Body of pancreas (tissue), 4 donors: ENCODE data around the gene LRRC59. TPM values are rescaled to one million over a fixed set of nuclear protein-coding genes. Genes with fewer than 3 reads are reported as not detected.
"Not testable (repeated sequence)": the region's sequence is repeated elsewhere in the genome, so short reads cannot be mapped to it uniquely, and the experiment has no call there.

Source experiments
- ATAC-seq: fragments of 150-250 bp; one replicate; pipeline ENCODE4 v1.9.1; 2016
- DNase-seq, 4 donors: peaks; one replicate each; pipeline ENCODE4 v3.0.0-alpha.2; 2019
- H3K27ac ChIP-seq, 4 donors: fragments of 200-600 bp; sonication (generic); 1 replicate in 3 of 4; 2 replicates in 1 of 4; pipeline versions ENCODE4 v1.5.1 to v1.6.1; 2016 to 2019; ENCODE audit warnings: mild to moderate bottlenecking in 1 of 4, mixed read lengths in 1 of 4, moderate library complexity in 1 of 4
- H3K27me3 ChIP-seq, 2 donors: fragments of 200-600 bp; sonication (generic); one replicate each; pipeline ENCODE4 v1.6.0; 2016; ENCODE audit warnings: mild to moderate bottlenecking in 1 of 2
- H3K36me3 ChIP-seq, 2 donors: fragments of 200-600 bp; sonication (generic); replicated peaks in 1 of 2; 2 replicates each; pipeline ENCODE4 v1.5.1; 2016; ENCODE audit warnings: low read depth in 2 of 2; ENCODE audit not compliant: insufficient read depth in 1 of 2
- H3K4me1 ChIP-seq: fragments of 200-600 bp; sonication (generic); one replicate; pipeline ENCODE4 v1.6.0; 2016
- H3K4me3 ChIP-seq, 2 donors: fragments of 200-600 bp; sonication (generic); 1 replicate in 1 of 2; 2 replicates in 1 of 2; pipeline ENCODE4 v1.5.1; 2016 to 2019
- H3K9me3 ChIP-seq, 3 donors: fragments of 200-600 bp; sonication (generic); 1 replicate in 2 of 3; 2 replicates in 1 of 3; pipeline ENCODE4 v1.5.1; 2016
- CTCF ChIP-seq, 7 experiments: fragments of 450-650 bp in 4 of 7; fragments of 200-600 bp in 3 of 7; sonication (generic) in 3 of 7; IDR thresholded peaks; one replicate each; pipeline ENCODE4 v1.5.1; 2016 to 2019; ENCODE audit warnings: antibody characterized with exemption in 7 of 7
- POLR2A ChIP-seq, 3 donors: fragments of 450-650 bp; IDR thresholded peaks; one replicate each; pipeline ENCODE4 v1.6.1; 2016; ENCODE audit warnings: antibody characterized with exemption in 3 of 3, mild to moderate bottlenecking in 2 of 3
- WGBS, 2 donors: methylation state at CpG; one replicate each; pipeline ENCODE4 v1.1.5; 2017; 5-methylcytosine and 5-hydroxymethylcytosine counted together
- intact Hi-C: fragments of 100-400 bp; cut with DNase I; formaldehyde crosslinking; loops from one replicate; pipeline ENCODE4 v1.15.1; 2023
- total RNA-seq, 2 donors: library from RNA; depleted of rRNA; stranded (reverse); fragments of >200 nt; gene quantifications; one replicate each; pipeline ENCODE4 v1.1.0, GENCODE V29; 2016

Gene LRRC59
- total RNA-seq, 2 donors from 2014 or later: 70.8 to 113 TPM

- no peak for DNase-seq
- intact Hi-C loops: no loop called here
- 68 to 77% methylated on average over 5 of the region's 5 CpGs for WGBS, 2 donors
Observed at GRCh38 chr17:50406578-50406977, 9.3 kb upstream of the LRRC59 start.

GRCh38 chr17:50405351-50405750, 8.0 kb upstream of the LRRC59 start:
- H3K36me3 ChIP-seq, H3K27me3 ChIP-seq, H3K27ac ChIP-seq, H3K4me3 ChIP-seq, intact Hi-C loops, H3K9me3 ChIP-seq, DNase-seq, ATAC-seq: not testable (repeated sequence)
- 82 to 89% methylated on average over 4 of the region's 4 CpGs for WGBS, 2 donors
- peaks cover 22% of the 10 kb centered on the region for H3K4me1 ChIP-seq

More at GRCh38 chr17:50406578-50406977, 9.3 kb upstream of the LRRC59 start:
- Histone ChIP-seq H3K27me3 (no peaks in the 10 kb centered on the region), H3K9me3 (no peaks in the 10 kb centered on the region), H3K36me3 (no peaks in the 10 kb centered on the region), H3K27ac (no peak overlapping the region), H3K4me1 (peaks cover 12% of the 10 kb centered on the region), H3K4me3 (no peak overlapping the region)
- TF ChIP-seq POLR2A (IDR thresholded peaks at IDR 0.05) (no peak), CTCF (IDR thresholded peaks at IDR 0.05) (no peak)
- no peak for ATAC-seq

GRCh38 chr17:50399591-50399990, 2.3 kb upstream of the LRRC59 start:
- WGBS, 2 donors: 95% methylated on average over 8 of the region's 8 CpGs
- not testable (repeated sequence) for ATAC-seq
- peaks cover 50% of the 10 kb centered on the region for H3K4me1 ChIP-seq

DNA sequence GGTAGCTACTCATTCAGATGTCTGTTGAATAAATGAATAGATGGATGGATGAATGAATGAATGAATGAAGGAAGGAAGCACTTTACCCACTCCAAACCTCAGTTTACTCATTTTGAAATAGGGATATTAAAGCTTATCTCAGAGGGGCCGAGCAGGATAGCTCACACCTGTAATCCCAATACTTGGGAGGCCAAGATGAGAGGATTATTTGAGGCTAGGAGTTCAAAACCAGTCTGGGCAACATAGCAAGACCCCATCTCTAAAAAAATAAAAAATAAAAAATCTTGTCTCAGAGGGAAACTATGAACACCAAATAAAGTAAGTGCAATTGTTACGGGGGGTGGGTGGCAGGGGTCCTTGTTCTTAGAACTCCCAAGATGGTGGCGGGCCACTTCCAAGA, 1.3 kb upstream of the LRRC59 start:
- DNase-seq, intact Hi-C loops, H3K4me3 ChIP-seq, H3K27ac ChIP-seq, H3K9me3 ChIP-seq, H3K36me3 ChIP-seq, H3K27me3 ChIP-seq, ATAC-seq: not testable (repeated sequence)
- peaks cover 59% of the 10 kb centered on the region for H3K4me1 ChIP-seq
- whole genome bisulfite sequencing, 2 donors: 92 to 96% methylated on average over 3 of the region's 3 CpGs

More at GRCh38 chr17:50399591-50399990, 2.3 kb upstream of the LRRC59 start:
- H3K27me3 ChIP-seq, H3K9me3 ChIP-seq, intact Hi-C loops, H3K36me3 ChIP-seq, DNase-seq, H3K27ac ChIP-seq, H3K4me3 ChIP-seq: not testable (repeated sequence)

DNA sequence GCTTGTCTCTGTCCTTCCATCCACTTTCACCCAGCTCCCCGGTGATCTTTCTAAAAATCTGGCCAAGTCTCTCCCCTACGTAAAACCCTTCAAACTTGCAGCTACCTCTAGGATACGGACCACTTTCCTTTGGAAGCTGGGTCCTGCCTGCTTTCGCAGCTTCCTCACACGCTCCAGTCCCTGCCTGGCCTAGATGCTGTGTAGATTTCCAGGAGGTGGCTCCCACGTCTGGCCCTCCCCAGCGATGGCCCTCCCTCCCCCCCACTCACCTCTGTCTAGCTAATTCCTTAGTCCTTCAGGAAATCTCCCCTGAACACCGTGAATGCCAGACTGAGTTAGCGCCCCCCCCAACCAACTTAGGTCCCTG, 579 bp upstream of the LRRC59 start:
- Histone ChIP-seq H3K4me3 (no peak overlapping the region), H3K27me3 (no peaks in the 10 kb centered on the region), H3K36me3 (peaks cover 0 to 12% of the 10 kb centered on the region in 2 donors), H3K27ac (peak overlapping the region in 1 of 4 donors; percentile 98), H3K4me1 (peaks cover 67% of the 10 kb centered on the region), H3K9me3 (no peaks in the 10 kb centered on the region)
- ATAC-seq: no peak
- DNase-seq: no peak
- intact Hi-C loops: no loop called here
- WGBS, 2 donors: 39 to 56% methylated on average over 9 of the region's 9 CpGs
- no peak for TF ChIP-seq POLR2A (IDR thresholded peaks at IDR 0.05)
- TF ChIP-seq CTCF (IDR thresholded peaks at IDR 0.05): no peak

DNA sequence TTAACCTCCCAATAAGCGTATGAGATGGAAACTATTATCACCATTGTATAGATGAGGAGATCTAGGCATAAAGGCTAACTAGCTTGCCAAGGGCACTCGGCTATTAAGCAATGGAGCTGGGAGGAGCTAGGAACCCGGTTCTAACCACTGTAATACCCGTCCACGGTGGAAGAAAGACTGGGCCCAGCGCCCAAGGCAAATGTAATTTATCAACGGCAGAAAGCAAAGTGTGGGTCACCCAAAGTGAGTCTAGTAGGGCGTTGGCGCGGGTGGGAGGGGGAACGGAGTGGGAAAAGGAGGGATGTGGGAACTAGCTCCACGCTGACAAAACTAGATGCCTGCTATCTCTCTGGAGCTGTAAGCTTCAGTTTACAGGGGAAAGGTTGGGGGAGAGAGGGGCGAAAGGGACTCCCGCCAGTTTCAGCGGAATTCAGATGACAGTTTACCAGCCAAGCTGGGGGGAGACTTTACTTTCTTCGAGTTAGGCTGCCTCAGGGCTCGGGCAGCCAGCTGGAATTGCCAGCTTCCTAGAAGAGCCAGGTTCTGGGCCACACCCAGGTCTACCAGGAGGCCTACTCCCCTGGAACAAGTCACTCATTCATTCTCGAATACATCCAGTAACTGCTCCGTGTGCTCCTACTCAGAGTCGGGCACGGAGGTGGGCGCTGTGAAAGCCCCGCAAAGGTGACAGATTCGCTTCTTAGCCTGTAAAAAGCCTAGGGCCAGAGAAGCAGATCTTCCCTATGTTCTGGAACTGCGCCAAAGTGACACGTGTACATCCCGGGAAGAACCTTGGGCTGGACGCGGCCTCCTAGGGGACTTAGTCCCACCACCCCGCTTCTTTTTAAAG, 837 bp downstream of the LRRC59 start:
- peaks cover 11 to 21% of the 10 kb centered on the region in 2 donors for H3K36me3 ChIP-seq
- TF ChIP-seq CTCF (IDR thresholded peaks at IDR 0.05) (no peak), POLR2A (IDR thresholded peaks at IDR 0.05) (peak; percentile 40 to 81 (median 81))
- intact Hi-C loops: no loop called here

More for the DNA sequence above, 837 bp downstream of the LRRC59 start:
- H3K4me3 ChIP-seq: peak overlapping the region; percentile 90 to 96
- H3K27me3 ChIP-seq: no peaks in the 10 kb centered on the region
- ATAC-seq (peak; percentile 68), DNase-seq (peak; percentile 80 to 89 (median 86))
- WGBS, 2 donors: 1 to 2% methylated on average over 29 to 30 of the region's 30 CpGs
- H3K4me1 ChIP-seq: peaks cover 68% of the 10 kb centered on the region
- no peaks in the 10 kb centered on the region for H3K9me3 ChIP-seq
- H3K27ac ChIP-seq: peak overlapping the region; percentile 91 to 98 (median 95)
